Lower leg skin (tissue), 3 donors: ENCODE results near the gene FOXP1.

Experiments used
- POLR2A ChIP-seq, 2 donors: fragments of 450-650 bp; IDR thresholded peaks; one replicate each; pipeline ENCODE4 v1.6.1; 2016 to 2017; ENCODE audit warnings: antibody characterized with exemption in 2 of 2, mild to moderate bottlenecking in 1 of 2, moderate library complexity in 1 of 2
- TF ChIP-seq, protein P1 (sequence below), 3 donors: fragments of 450-650 bp; IDR thresholded peaks; one replicate each; pipeline ENCODE4 v1.5.1; 2016; ENCODE audit warnings: antibody characterized with exemption in 3 of 3, mild to moderate bottlenecking in 3 of 3, moderate library complexity in 2 of 3

DNA sequence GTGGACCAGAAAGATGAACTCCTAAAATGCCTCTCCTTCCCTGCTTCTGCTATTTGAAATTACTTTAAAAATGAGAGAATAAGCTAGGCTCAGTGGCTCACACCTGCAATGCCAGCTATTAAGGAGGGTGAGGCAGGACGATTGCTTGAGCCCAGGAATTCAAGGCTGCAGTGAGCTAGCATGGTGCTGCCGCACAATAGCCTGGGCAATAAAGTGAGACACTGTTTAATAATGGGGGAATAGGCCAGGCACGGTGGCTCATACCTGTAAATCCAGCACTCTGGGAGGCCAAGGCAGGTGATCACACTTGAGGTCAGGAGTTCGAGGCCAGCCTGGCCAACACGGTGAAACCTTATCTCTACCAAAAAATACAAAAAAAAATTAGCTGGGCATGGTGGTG is 271.1 kb downstream of the FOXP1 start:
- TF ChIP-seq, protein P1, sequence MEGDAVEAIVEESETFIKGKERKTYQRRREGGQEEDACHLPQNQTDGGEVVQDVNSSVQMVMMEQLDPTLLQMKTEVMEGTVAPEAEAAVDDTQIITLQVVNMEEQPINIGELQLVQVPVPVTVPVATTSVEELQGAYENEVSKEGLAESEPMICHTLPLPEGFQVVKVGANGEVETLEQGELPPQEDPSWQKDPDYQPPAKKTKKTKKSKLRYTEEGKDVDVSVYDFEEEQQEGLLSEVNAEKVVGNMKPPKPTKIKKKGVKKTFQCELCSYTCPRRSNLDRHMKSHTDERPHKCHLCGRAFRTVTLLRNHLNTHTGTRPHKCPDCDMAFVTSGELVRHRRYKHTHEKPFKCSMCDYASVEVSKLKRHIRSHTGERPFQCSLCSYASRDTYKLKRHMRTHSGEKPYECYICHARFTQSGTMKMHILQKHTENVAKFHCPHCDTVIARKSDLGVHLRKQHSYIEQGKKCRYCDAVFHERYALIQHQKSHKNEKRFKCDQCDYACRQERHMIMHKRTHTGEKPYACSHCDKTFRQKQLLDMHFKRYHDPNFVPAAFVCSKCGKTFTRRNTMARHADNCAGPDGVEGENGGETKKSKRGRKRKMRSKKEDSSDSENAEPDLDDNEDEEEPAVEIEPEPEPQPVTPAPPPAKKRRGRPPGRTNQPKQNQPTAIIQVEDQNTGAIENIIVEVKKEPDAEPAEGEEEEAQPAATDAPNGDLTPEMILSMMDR (IDR thresholded peaks at IDR 0.05), result no peak
- no peak for TF ChIP-seq POLR2A (IDR thresholded peaks at IDR 0.05)
